ENCODE results near the gene PCGF2. TPM values are rescaled to one million over a fixed set of nuclear protein-coding genes. Genes with fewer than 3 reads are reported as not detected.

Gene PCGF2
- total RNA-seq, 4 donors from 2014 or later: 1.3 to 4.0 (median 1.6) TPM

DNA sequence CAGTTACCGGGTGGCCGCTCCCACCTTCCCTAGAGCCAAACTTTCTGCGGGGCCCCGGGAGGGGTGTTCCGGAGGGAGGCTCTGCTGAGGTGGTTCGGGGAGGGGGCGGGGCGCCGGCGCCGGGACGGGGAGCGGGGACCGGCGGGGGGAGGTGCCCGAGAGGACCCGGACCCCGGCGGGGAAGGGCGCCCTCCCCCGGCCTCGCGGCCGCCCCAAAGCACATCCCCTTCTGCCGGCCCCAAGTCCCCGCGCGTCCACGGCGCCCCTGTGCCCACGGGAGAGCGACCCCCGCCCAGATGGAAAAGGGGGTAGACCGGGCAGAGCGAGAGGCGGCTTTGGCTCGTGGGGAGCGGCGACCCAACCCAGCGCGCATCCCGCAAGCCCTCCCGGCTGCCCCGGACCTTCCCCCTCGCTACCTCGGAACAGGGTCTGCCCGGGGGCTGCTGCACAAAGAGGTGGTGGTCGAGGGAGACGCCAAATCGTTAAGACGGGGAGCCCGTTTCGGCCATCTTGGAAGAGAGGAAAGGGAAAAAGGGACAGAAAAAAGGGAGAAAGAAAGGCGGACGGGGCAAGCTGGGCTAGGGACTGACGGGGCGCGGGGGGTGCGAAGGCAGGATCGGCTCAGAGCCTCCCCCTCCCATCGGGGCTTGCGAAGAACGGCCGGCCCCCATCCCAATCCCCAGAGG, 530 bp downstream of the PCGF2 start:
- Histone ChIP-seq H3K27ac (peak overlapping the region; percentile 78 to 96 (median 80)), H3K4me3 (peak overlapping the region; percentile 55 to 70 (median 64)), H3K36me3 (no peaks in the 10 kb centered on the region), H3K4me1 (peaks cover 24 to 29% of the 10 kb centered on the region in 2 donors), H3K27me3 (peaks cover 32 to 36% (median 34%) of the 10 kb centered on the region in 3 donors), H3K9me3 (no peaks in the 10 kb centered on the region)
- TF ChIP-seq, protein P1, sequence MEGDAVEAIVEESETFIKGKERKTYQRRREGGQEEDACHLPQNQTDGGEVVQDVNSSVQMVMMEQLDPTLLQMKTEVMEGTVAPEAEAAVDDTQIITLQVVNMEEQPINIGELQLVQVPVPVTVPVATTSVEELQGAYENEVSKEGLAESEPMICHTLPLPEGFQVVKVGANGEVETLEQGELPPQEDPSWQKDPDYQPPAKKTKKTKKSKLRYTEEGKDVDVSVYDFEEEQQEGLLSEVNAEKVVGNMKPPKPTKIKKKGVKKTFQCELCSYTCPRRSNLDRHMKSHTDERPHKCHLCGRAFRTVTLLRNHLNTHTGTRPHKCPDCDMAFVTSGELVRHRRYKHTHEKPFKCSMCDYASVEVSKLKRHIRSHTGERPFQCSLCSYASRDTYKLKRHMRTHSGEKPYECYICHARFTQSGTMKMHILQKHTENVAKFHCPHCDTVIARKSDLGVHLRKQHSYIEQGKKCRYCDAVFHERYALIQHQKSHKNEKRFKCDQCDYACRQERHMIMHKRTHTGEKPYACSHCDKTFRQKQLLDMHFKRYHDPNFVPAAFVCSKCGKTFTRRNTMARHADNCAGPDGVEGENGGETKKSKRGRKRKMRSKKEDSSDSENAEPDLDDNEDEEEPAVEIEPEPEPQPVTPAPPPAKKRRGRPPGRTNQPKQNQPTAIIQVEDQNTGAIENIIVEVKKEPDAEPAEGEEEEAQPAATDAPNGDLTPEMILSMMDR (IDR thresholded peaks at IDR 0.05 in 4 of 5, conservative IDR thresholded peaks at IDR 0.05 in 1 of 5): peak in 1 of 5 experiments; percentile 8
- no peak for TF ChIP-seq POLR2A (IDR thresholded peaks at IDR 0.05)
- DNase-seq (no peak), ATAC-seq (no peak)
- intact Hi-C loops (cut with DNase I; ENCODE audit: low total_unique reads) (no loop called here), in situ Hi-C loops (cut with MboI; ENCODE audit: low sequenced_read_pairs in 4 of 4) (no loop called here)

DNA sequence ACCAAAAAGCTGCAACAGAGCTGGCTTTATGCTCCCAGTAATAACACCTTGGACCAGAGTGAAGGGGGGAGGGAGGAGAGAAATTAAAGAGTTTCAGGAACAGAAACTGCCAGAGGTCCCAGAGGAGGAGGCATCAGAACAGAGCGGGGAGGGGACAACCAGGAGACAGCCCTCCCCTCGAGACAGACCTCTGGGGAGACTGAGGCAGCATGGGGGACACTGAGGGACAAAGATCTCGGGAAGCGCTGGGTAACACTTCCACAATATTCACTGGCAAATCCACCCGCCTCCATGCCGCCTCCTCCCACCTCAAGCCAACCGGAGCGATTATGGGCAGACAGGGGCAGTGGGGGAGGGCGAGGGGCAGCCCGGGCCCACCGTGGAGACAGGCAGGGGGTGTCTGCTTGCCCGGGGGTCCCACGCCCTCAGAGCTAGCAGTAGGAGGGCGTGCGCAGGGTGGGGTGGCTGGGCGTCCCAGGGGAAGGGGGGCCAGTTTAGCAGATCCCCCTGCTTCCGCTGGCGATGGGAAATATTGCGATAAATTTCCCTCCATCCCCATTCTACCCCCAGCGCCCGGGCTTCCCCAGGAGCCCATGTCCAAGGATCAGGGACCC, 1.2 kb downstream of the PCGF2 start:
- Histone ChIP-seq H3K27ac (peak overlapping the region; percentile 78 to 96 (median 80)), H3K4me1 (peaks cover 28 to 35% of the 10 kb centered on the region in 2 donors), H3K9me3 (no peaks in the 10 kb centered on the region), H3K27me3 (peaks cover 32 to 36% (median 34%) of the 10 kb centered on the region in 3 donors), H3K36me3 (no peaks in the 10 kb centered on the region), H3K4me3 (peak overlapping the region; percentile 55 to 70 (median 64))
- TF ChIP-seq, protein P1 (IDR thresholded peaks at IDR 0.05 in 4 of 5, conservative IDR thresholded peaks at IDR 0.05 in 1 of 5): no peak
- TF ChIP-seq POLR2A (IDR thresholded peaks at IDR 0.05): no peak
- intact Hi-C loops (cut with DNase I; ENCODE audit: low total_unique reads) (no loop called here), in situ Hi-C loops (cut with MboI; ENCODE audit: low sequenced_read_pairs in 4 of 4) (no loop called here)
- no peak for ATAC-seq
- no peak for DNase-seq

DNA sequence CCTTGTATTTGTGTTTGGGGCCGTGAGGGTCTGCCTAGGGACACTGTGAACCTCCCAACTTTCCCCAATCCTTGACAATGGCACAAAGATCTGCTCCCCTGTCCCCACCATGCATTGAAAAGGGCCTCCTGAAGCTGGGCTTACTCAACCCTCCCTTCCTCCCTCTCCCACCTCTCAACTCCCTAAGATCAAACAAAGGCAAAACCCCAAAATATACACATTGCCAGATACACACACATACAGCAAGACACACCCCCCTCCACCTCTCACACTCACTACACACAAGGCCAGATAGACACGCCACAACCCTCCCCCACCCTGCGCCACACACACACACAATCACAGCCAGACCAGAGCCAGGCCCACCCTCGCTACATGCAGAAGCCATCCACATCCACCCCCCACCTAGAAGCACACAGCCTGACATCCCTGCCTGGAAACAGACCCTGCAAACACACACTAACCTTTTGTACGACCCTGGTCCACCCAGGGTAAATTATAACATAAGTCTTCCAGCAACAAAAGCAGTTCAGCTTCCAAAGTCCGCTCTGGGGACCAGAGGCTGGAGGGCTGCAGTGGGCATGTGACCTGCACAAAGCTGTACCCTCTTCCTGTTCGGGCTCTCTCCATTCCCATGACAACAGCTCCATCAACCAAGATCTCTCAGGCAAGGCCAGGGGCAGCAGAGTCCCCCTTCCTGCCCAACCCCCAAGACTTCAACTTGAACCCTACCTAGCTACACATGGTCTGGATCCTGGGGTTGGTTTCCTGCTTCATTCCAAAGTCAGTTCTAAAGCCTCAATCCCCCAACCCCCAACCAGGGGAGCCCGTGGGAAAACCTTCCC, 1.9 kb downstream of the PCGF2 start:
- H3K4me1 ChIP-seq: peaks cover 28 to 41% of the 10 kb centered on the region in 2 donors
- in situ Hi-C loops (cut with MboI; ENCODE audit: low sequenced_read_pairs in 4 of 4) (no loop called here), intact Hi-C loops (cut with DNase I; ENCODE audit: low total_unique reads) (no loop called here)
- no peak for ATAC-seq
- H3K9me3 ChIP-seq: no peaks in the 10 kb centered on the region
- H3K27ac ChIP-seq: peak overlapping the region in 3 of 4 donors; percentile 78 to 96 (median 81)
- no peaks in the 10 kb centered on the region for H3K36me3 ChIP-seq
- H3K27me3 ChIP-seq: peaks cover 31 to 34% (median 32%) of the 10 kb centered on the region in 3 donors
- DNase-seq: no peak
- peak overlapping the region; percentile 55 to 70 (median 64) for H3K4me3 ChIP-seq
- TF ChIP-seq, protein P1 (IDR thresholded peaks at IDR 0.05 in 4 of 5, conservative IDR thresholded peaks at IDR 0.05 in 1 of 5): no peak
- TF ChIP-seq POLR2A (IDR thresholded peaks at IDR 0.05): no peak

DNA sequence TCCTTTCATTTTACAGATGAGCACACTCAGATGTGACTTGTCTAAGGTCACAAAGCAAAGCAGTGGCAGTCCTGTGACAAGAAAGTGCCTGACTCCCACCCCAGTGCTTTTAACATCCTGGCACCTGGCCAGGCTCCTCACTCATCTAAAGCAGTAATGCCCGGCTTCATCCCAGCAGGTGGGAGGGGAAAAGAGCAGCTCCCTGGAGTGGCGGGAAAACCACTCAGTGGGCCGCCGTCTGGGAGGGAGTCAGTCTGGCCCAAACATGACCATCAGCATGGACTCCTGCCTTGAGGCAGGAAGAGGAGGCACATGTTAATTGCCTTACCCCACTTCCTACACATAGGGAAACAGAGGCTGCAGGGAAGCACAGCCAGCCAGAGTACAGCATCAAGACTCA, 2.6 kb downstream of the PCGF2 start:
- in situ Hi-C loops (cut with MboI; ENCODE audit: low sequenced_read_pairs in 4 of 4) (no loop called here), intact Hi-C loops (cut with DNase I; ENCODE audit: low total_unique reads) (no loop called here)
- DNase-seq: no peak
- no peaks in the 10 kb centered on the region for H3K9me3 ChIP-seq
- no peak overlapping the region for H3K4me3 ChIP-seq
- no peak for ATAC-seq
- H3K36me3 ChIP-seq: no peaks in the 10 kb centered on the region
- peaks cover 27 to 41% of the 10 kb centered on the region in 2 donors for H3K4me1 ChIP-seq
- no peak for TF ChIP-seq POLR2A (IDR thresholded peaks at IDR 0.05)
- TF ChIP-seq, protein P1 (IDR thresholded peaks at IDR 0.05 in 4 of 5, conservative IDR thresholded peaks at IDR 0.05 in 1 of 5): no peak
- H3K27ac ChIP-seq: no peak overlapping the region
- H3K27me3 ChIP-seq: peaks cover 28 to 31% (median 30%) of the 10 kb centered on the region in 3 donors

All from gastrocnemius medialis (tissue), 4 donors.